Esophagus squamous epithelium (tissue), 5 donors: ENCODE results near the gene DCAF5. TPM values are rescaled to one million over a fixed set of nuclear protein-coding genes. Genes with fewer than 3 reads are reported as not detected.

ENCODE experiments used
- DNase-seq: peaks from one replicate; lab custom pipeline; 2025; lab: John Stamatoyannopoulos, UW
- H3K27ac ChIP-seq, 4 donors: fragments of 200-600 bp; sonication (generic); one replicate each; pipeline ENCODE4 v1.5.1; 2016 to 2019; ENCODE audit warnings: mild to moderate bottlenecking in 1 of 4
- H3K27me3 ChIP-seq, 4 donors: fragments of 200-600 bp; sonication (generic); 1 replicate in 3 of 4; 2 replicates in 1 of 4; pipeline versions ENCODE4 v1.5.1 to v1.6.0; 2017 to 2021; ENCODE audit warnings: antibody characterized with exemption in 1 of 4
- H3K36me3 ChIP-seq, 3 donors: fragments of 200-600 bp; sonication (generic); one replicate each; pipeline ENCODE4 v1.5.1; 2016 to 2019
- H3K4me1 ChIP-seq, 3 donors: fragments of 200-600 bp; sonication (generic); one replicate each; pipeline ENCODE4 v1.5.1; 2017 to 2019
- H3K4me3 ChIP-seq, 4 donors: fragments of 200-600 bp; sonication (generic); 1 replicate in 3 of 4; 2 replicates in 1 of 4; pipeline ENCODE4 v1.5.1; 2016 to 2019; ENCODE audit warnings: mild to moderate bottlenecking in 2 of 4, moderate library complexity in 1 of 4
- H3K9me3 ChIP-seq, 3 donors: fragments of 200-600 bp; sonication (generic); one replicate each; pipeline ENCODE4 v1.5.1; 2016 to 2019
- CTCF ChIP-seq, 6 experiments: fragments of 450-650 bp in 4 of 6; fragments of 200-600 bp in 2 of 6; sonication (generic) in 2 of 6; IDR thresholded peaks; one replicate each; pipeline ENCODE4 v1.5.1; 2016 to 2019; ENCODE audit warnings: antibody characterized with exemption in 6 of 6, mild to moderate bottlenecking in 4 of 6, moderate library complexity in 4 of 6
- POLR2A ChIP-seq, 4 donors: fragments of 450-650 bp; IDR thresholded peaks; one replicate each; pipeline ENCODE4 v1.6.1; 2017; ENCODE audit warnings: antibody characterized with exemption in 4 of 4, mild to moderate bottlenecking in 4 of 4, moderate library complexity in 3 of 4
- WGBS, 2 donors: methylation state at CpG; one replicate each; pipeline ENCODE4 v1.1.5; 2018; 5-methylcytosine and 5-hydroxymethylcytosine counted together
- intact Hi-C: fragments of 100-400 bp; cut with DNase I; formaldehyde crosslinking; loops from one replicate; pipeline ENCODE4 v1.15.0; 2022
- small RNA-seq, 4 donors: library from RNA; depleted of rRNA; stranded (forward); fragments of <200 nt; gene quantifications; one replicate each; pipeline ENCODE3, GENCODE V24; 2016
- total RNA-seq, 4 donors: library from RNA; depleted of rRNA; stranded (reverse); fragments of >200 nt; gene quantifications; one replicate each; pipeline ENCODE4 v1.1.0, GENCODE V29; 2016
- donor health status: DM: yes; HTN: yes; CAD: no.

Gene DCAF5
- total RNA-seq, 4 donors from 2014 or later = 12.4 to 34.7 (median 20.9) TPM

GRCh38 chr14:69001375-69001774 lies 151.5 kb downstream of the DCAF5 start:
- WGBS, 2 donors = 69 to 74% methylated on average over 2 of the region's 2 CpGs
- intact Hi-C loops = no loop called here
- Histone ChIP-seq H3K27me3 (no peaks in the 10 kb centered on the region), H3K4me3 (no peak overlapping the region), H3K36me3 (no peaks in the 10 kb centered on the region), H3K4me1 (peaks cover 12 to 24% (median 13%) of the 10 kb centered on the region in 3 donors), H3K9me3 (no peaks in the 10 kb centered on the region), H3K27ac (no peak overlapping the region)
- no peak for TF ChIP-seq CTCF (IDR thresholded peaks at IDR 0.05)
- TF ChIP-seq POLR2A (IDR thresholded peaks at IDR 0.05) = no peak
- DNase-seq = no peak

Small RNAs within 50 kb of the gene (small RNA-seq; reads per million reads assigned to genes)
- 0 reads per million in 4 donors for gene RF00019
- 0 reads per million in 4 donors for gene RPS29P1

Other genes with a start within 250 kb of the DCAF5 start
- 100 to 1,000 TPM; 118 to 145 (median 131) TPM for gene ACTN1, start 173.8 kb downstream of the DCAF5 start, total RNA-seq
- 10 to 100 TPM; 12.3 to 22.9 (median 19.9) TPM for gene EXD2, start 38.4 kb upstream of the DCAF5 start, total RNA-seq
- gene GALNT16, start 107.0 kb upstream of the DCAF5 start, total RNA-seq = 1 to 10 TPM in 2 of 4 donors, under 1 TPM in 2; 0.11 to 2.7 (median 1.3) TPM
- 100 to 1,000 TPM in 1 of 4 donors, 10 to 100 TPM in 3; 54.0 to 102 (median 79.5) TPM for gene ERH, start 245.2 kb upstream of the DCAF5 start, total RNA-seq
- gene SLC39A9, start 245.6 kb upstream of the DCAF5 start, total RNA-seq = 10 to 100 TPM; 40.2 to 77.7 (median 68.6) TPM